HG03097 (cell line): Measurements from ENCODE around the gene OXNAD1.

Experiments used
- ATAC-seq: cut with Tn5 transposase; IDR thresholded peaks from one replicate; pipeline ENCODE4 v1.9.1; 2021; ENCODE audit not compliant: unreplicated experiment, low FRiP score

OXNAD1 gene

DNA sequence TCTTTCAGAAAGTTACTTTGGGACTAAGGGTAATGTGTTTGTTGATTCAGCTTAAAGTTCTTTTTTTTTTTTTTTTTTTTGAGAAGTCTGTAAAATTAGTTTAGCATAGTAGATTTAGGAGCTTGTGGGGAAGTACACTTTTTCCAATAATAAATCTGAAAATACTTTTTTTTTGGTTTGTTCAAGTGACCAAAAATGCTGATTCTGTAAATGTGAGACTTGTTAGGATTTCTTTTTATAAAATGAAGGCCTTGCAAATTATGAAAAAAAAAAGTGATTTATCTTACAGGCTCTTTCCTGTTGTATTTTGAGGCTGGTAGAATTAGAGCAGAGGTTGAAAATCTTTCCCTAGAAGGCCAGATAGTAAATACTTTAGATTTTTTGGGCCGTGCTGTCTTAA is 7.6 kb downstream of the OXNAD1 start:
- ATAC-seq = no peak

GRCh38 chr3:16273867-16274266 is 8.9 kb downstream of the OXNAD1 start:
- ATAC-seq = no peak

DNA sequence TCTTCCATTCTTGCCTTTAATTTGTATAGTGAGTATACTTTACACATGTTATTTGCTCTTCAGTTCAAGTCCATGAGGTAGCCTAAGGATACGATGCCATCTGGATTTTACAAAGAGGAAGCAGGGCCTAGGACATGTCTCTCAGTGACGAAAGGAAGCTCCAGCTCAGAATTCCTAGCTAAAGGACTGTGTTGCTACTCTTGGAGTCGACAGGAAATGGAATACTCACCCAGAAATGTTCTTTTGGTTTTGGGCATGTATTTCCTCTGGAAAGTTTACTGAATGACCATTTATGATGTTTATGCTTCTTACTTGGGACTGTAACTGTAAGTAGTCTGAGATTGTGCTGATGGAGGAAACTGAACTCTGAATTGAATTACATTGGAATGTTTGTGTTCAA is 12.5 kb downstream of the OXNAD1 start:
- ATAC-seq = no peak

- ATAC-seq = no peak
Measured at GRCh38 chr3:16279010-16279801, 14.2 kb downstream of the OXNAD1 start.

- no peak for ATAC-seq
Measured at GRCh38 chr3:16280671-16281070, 15.7 kb downstream of the OXNAD1 start.

DNA sequence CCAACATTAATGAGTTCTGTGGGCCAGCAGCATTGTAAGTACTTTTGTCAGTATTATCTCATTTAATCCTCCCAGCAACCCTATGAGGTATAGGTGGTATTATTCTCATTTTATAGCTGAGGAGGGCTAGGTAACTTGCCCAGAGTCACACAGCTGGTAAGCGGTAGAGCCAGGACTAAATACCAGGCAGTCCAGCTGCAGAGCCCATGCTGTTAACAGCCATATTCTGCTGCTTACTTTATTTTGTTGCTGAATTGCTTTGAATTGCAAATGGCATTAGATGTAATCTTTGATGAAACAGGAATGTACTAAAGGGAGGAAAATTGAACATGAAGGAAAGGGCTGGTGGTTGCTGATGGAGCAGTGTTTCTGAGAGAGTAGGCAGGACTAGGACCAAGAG is 19.6 kb downstream of the OXNAD1 start:
- ATAC-seq = no peak

DNA sequence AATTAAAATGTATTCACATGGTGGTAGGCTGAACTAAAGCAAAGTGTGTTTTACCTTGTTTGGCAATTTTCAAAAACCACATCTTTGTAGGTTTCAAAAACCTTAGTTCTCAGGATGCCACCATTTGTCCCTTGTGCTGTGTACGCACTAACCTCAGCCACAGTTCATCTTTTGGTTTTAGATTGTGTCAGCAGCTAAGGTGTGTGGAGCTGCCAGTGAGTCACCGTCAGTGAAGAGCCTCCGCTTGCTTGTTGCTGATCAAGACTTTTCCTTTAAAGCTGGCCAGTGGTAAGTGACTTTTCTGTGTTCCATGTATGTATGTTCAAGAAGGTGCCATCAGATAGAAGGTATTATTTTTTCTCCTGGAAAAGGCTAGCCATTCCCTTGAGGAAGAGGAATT is 21.1 kb downstream of the OXNAD1 start:
- ATAC-seq = no peak

DNA sequence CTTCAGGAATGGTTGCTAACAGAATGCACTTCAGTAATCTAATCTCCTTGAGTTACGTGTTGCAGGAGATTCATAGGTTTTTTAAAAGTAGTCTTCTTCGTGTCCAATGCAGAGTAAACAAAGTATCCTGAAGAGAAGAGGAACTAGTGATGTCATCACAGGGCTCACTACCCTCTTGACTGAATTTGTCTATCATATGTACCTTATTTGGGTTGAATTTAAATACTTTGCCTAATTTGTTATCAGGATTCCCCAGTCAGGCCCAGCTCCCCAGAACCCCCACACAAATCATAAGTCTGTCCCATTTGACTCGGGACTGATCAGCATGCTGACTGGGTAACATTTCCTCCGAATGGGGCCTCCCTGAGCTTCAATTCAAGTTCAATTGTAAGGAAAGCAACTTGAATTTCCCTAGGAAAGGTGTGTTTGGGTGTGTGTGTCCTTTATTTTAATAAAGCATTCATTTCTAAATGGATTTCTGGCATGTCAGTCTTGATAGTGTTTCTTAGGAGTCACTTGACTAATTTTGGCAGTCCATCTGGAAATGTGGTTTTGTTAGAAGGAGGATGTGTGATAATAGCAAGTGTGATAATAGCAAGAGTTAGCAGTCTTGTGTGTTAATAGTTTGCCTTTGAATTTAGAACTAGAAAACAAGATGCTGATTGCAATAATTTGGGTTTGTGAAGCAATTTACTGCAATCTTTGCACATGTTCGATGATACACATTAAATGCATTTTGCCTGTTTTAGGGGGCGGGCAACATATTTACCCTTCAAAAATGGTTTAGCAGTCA is 21.9 kb downstream of the OXNAD1 start:
- no peak for ATAC-seq

DNA sequence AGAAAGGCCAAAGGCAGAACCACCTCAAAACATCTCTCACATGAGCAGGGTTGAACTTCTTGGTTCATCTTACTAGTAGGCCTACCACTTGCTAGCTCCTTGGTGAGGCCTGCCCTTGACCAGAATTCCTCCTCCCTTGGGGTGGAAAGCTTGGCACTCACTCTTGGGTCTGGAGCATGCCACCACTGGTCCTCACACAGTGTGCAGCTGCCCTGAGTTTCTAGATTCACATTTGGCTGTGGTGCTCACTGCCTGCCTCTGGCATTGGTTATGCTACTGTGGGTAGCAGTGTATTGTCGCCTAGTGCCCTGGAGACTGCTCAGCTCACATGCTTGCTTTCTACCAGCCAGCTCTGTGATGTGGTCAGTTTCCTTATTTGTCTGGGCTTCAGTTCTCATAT is 23.7 kb downstream of the OXNAD1 start:
- ATAC-seq = no peak

- no peak for ATAC-seq
Measured at GRCh38 chr3:16289144-16289889, 24.3 kb downstream of the OXNAD1 start.

- peak; percentile 45 for ATAC-seq
Measured at GRCh38 chr3:16290007-16290826, 25.2 kb downstream of the OXNAD1 start.

DNA sequence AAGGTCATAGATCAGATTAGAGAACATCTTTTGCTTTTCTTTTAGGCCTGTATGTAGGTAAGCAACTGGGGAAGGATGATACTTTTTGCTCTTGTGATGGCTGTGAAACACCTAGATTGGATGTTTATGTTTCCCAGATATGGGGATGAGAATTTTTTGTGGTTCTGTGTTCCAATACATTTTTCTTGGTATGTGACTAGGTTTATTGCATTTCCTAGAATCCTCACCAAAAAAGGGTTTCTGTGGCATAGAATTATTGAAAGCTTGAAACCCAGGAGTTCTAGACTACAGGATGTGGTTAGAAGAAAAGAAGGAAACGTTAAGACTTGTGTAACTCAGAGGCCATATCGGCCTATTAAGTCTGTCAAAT is 25.8 kb downstream of the OXNAD1 start:
- peak; percentile 38 for ATAC-seq

- no peak for ATAC-seq
Measured at GRCh38 chr3:16294844-16295243, 29.8 kb downstream of the OXNAD1 start.

- no peak for ATAC-seq
Measured at GRCh38 chr3:16295298-16295890, 30.4 kb downstream of the OXNAD1 start.

DNA sequence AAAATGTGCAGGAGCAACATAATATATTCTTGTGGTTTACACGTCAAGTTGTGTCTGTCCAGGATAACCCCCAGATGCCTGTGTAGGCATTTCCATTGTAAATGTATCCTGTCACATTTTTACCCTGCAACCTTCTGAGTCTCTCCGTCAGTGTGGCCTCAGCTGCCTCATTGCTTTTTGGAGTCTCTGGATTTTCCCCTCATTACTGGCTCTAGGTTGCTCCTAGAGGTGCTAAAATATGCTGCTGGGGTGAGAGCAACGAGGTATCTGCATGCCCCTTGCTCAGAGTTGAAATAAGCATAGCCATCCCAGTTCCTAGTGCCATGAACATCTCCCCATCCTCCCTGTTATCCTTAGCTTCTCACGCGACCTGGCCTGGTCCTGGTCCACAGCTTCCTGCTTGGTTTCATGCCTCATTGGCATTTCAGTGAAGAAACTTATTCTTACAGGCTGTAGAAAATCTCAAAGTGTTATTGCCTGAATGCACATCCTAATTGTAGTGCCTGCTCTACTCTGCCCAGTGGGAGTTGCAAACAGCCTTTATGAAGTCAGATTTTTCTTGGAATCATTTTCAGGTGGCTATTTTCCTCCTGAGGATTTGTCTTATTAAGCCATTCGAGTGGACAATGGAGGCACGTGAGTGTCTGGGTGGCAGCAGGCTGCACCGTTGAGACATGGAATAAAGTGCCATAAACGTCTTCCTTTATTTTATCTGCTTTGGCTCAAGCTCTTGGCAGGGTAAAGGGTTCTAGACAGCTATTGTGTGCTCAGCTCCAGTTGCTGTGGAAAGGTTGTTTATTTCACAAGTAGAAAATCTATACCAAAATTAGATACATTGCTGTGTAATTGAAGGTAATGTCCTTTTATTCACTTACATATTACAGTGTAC is 33.2 kb downstream of the OXNAD1 start:
- ATAC-seq = no peak

DNA sequence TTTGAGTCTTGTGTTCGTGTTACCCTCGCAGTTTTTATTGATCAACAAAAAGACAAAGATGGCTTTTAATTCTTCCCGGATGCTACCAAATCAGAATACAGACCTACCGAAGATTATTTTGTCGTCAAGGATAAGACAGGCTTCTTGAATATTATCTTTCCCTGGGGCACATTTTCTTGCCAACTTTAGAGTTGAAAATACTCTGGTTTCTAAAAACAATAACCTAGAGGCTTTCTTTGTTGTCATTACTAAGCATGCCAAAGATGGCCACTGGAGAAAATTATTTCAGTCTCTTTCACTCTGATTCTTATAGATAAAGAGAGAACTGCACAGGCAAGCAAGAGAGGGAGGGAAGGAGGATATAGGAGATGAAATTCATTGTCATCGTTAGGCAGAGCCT is 33.9 kb downstream of the OXNAD1 start:
- no peak for ATAC-seq

DNA sequence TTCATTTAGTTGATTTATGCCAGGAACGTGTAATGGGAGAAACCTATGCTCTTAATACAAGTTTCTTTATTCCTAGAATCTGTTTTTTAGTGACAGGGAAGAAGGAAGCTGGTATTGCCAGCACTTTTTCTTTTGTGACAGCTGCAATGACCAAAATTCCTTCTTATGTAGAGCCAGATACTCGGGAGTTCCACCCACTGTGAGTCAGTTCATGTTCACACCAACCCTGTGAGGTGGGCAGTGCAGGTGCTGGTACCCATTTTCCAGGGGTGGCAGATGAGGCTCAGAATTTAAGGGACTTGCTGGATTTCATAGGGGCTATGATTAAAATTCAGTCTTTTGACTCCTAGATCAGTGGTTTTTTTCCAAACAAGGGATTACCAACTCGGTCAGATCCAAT is 34.7 kb downstream of the OXNAD1 start:
- ATAC-seq = no peak

- ATAC-seq = no peak
Measured at GRCh38 chr3:16300307-16300706, 35.3 kb downstream of the OXNAD1 start.

DNA sequence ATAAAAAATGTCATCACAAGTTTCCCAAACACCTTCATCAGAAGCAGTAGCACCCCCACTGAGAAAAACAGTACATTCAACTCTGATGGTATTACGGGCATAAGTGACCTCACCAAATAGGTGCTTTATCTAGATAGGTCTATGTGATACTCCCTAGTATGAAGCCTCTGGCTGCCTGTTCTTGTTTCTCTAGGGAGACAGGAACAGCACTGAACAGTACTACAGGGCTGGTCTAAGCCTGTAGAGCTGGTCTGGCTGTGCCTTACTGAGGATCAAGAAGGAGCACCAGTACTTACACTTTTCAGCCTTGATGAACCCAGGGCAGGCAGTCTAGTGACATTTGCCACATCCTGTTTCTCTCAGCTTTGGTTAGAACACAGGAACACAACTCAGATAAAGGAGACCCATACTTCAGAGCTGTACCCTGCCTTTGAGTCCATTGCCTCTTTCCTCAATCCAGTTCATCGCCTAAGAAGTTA is 35.9 kb downstream of the OXNAD1 start:
- ATAC-seq = peak; percentile 58
